ENCODE results near the gene CACNG8. TPM values are rescaled to one million over a fixed set of nuclear protein-coding genes. Genes with fewer than 3 reads are reported as not detected.
"Not testable (repeated sequence)": the region's sequence is repeated elsewhere in the genome, so short reads cannot be mapped to it uniquely, and the experiment has no call there.

CACNG8 gene
- total and polyA plus RNA-seq, 5 donors from 2014 or later, result not detected

- Histone ChIP-seq H3K27me3 (ENCODE audit: control insufficient read depth, insufficient read depth, low read length) (no peaks in the 10 kb centered on the region), H3K36me3 (ENCODE audit: control insufficient read depth, insufficient read depth, low read length) (no peaks in the 10 kb centered on the region), H3K27ac (ENCODE audit: insufficient read depth, low read length, poor library complexity, severe bottlenecking) (no peak overlapping the region), H3K9me3 (ENCODE audit: control insufficient read depth in 2 of 2, low read length in 2 of 2) (no peaks in the 10 kb centered on the region), H3K4me1 (ENCODE audit: control insufficient read depth, insufficient read depth, low read length, poor library complexity, severe bottlenecking) (no peaks in the 10 kb centered on the region), H3K4me3 (ENCODE audit: low read depth, low read length) (no peak overlapping the region)
- H3K27ac Mint-ChIP-seq, result no peak overlapping the region
- ATAC-seq (ENCODE audit: low read depth in 2 of 2) (no peak), DNase-seq (no peak)
- H3K4me1 Mint-ChIP-seq, result peaks cover 0 to 4% (median 0%) of the 10 kb centered on the region in 4 donors
- H3K36me3 Mint-ChIP-seq, result peaks cover 3% of the 10 kb centered on the region
- H3K4me3 Mint-ChIP-seq, result no peak overlapping the region
- H3K27me3 Mint-ChIP-seq, result peaks cover 36% of the 10 kb centered on the region
- peaks cover 0 to 3% (median 0%) of the 10 kb centered on the region in 7 donors for H3K9me3 Mint-ChIP-seq
These were observed 18.3 kb upstream of the CACNG8 start for GRCh38 chr19:53944416-53944815.

- H3K4me3 Mint-ChIP-seq, result no peak overlapping the region
- peaks cover 32% of the 10 kb centered on the region for H3K27me3 Mint-ChIP-seq
- H3K27ac Mint-ChIP-seq, result no peak overlapping the region
These were observed 17.8 kb upstream of the CACNG8 start for GRCh38 chr19:53944933-53945332.

GRCh38 chr19:53945441-53945840 lies 17.3 kb upstream of the CACNG8 start:
- no peak overlapping the region for H3K4me3 Mint-ChIP-seq
- peaks cover 0 to 4% (median 0%) of the 10 kb centered on the region in 4 donors for H3K4me1 Mint-ChIP-seq
- no peak overlapping the region for H3K27ac Mint-ChIP-seq
- H3K27me3 ChIP-seq (ENCODE audit: control insufficient read depth, insufficient read depth, low read length), result no peaks in the 10 kb centered on the region
- H3K4me3 ChIP-seq (ENCODE audit: low read depth, low read length), result no peak overlapping the region
- DNase-seq, result no peak
- H3K9me3 ChIP-seq (ENCODE audit: control insufficient read depth in 2 of 2, low read length in 2 of 2), result no peaks in the 10 kb centered on the region
- peaks cover 0 to 4% (median 0%) of the 10 kb centered on the region in 7 donors for H3K9me3 Mint-ChIP-seq
- peaks cover 3% of the 10 kb centered on the region for H3K36me3 Mint-ChIP-seq
- H3K27me3 Mint-ChIP-seq, result peaks cover 32% of the 10 kb centered on the region
- no peaks in the 10 kb centered on the region for H3K4me1 ChIP-seq (ENCODE audit: control insufficient read depth, insufficient read depth, low read length, poor library complexity, severe bottlenecking)
- no peak overlapping the region for H3K27ac ChIP-seq (ENCODE audit: insufficient read depth, low read length, poor library complexity, severe bottlenecking)
- no peaks in the 10 kb centered on the region for H3K36me3 ChIP-seq (ENCODE audit: control insufficient read depth, insufficient read depth, low read length)
- no peak for ATAC-seq (ENCODE audit: low read depth in 2 of 2)

More at GRCh38 chr19:53944933-53945332, 17.8 kb upstream of the CACNG8 start:
- no peaks in the 10 kb centered on the region for H3K36me3 ChIP-seq (ENCODE audit: control insufficient read depth, insufficient read depth, low read length)
- no peak overlapping the region for H3K4me3 ChIP-seq (ENCODE audit: low read depth, low read length)
- ATAC-seq (ENCODE audit: low read depth in 2 of 2) (no peak), DNase-seq (no peak)
- Mint-ChIP-seq H3K9me3 (peaks cover 0 to 4% (median 0%) of the 10 kb centered on the region in 7 donors), H3K36me3 (peaks cover 3% of the 10 kb centered on the region), H3K4me1 (peaks cover 0 to 4% (median 0%) of the 10 kb centered on the region in 4 donors)
- no peak overlapping the region for H3K27ac ChIP-seq (ENCODE audit: insufficient read depth, low read length, poor library complexity, severe bottlenecking)
- no peaks in the 10 kb centered on the region for H3K4me1 ChIP-seq (ENCODE audit: control insufficient read depth, insufficient read depth, low read length, poor library complexity, severe bottlenecking)
- H3K9me3 ChIP-seq (ENCODE audit: control insufficient read depth in 2 of 2, low read length in 2 of 2), result no peaks in the 10 kb centered on the region
- no peaks in the 10 kb centered on the region for H3K27me3 ChIP-seq (ENCODE audit: control insufficient read depth, insufficient read depth, low read length)

GRCh38 chr19:53945998-53946397 lies 16.7 kb upstream of the CACNG8 start:
- Mint-ChIP-seq H3K27me3 (peaks cover 32% of the 10 kb centered on the region), H3K4me1 (peaks cover 0 to 4% (median 0%) of the 10 kb centered on the region in 4 donors)
- H3K27me3 ChIP-seq (ENCODE audit: control insufficient read depth, insufficient read depth, low read length), result no peaks in the 10 kb centered on the region

GRCh38 chr19:53947624-53948023 lies 15.1 kb upstream of the CACNG8 start:
- peaks cover 26% of the 10 kb centered on the region for H3K27me3 Mint-ChIP-seq
- H3K4me3 ChIP-seq (ENCODE audit: low read depth, low read length), result no peak overlapping the region
- H3K36me3 ChIP-seq (ENCODE audit: control insufficient read depth, insufficient read depth, low read length), result no peaks in the 10 kb centered on the region
- ATAC-seq (ENCODE audit: low read depth in 2 of 2), result no peak
- DNase-seq, result no peak
- H3K27ac ChIP-seq (ENCODE audit: insufficient read depth, low read length, poor library complexity, severe bottlenecking), result no peak overlapping the region
- no peak overlapping the region for H3K4me3 Mint-ChIP-seq
- H3K4me1 Mint-ChIP-seq, result peaks cover 0 to 4% (median 0%) of the 10 kb centered on the region in 4 donors
- no peak overlapping the region for H3K27ac Mint-ChIP-seq
- peaks cover 3% of the 10 kb centered on the region for H3K36me3 Mint-ChIP-seq
- no peaks in the 10 kb centered on the region for H3K27me3 ChIP-seq (ENCODE audit: control insufficient read depth, insufficient read depth, low read length)
- H3K4me1 ChIP-seq (ENCODE audit: control insufficient read depth, insufficient read depth, low read length, poor library complexity, severe bottlenecking), result no peaks in the 10 kb centered on the region
- peaks cover 0 to 6% (median 0%) of the 10 kb centered on the region in 7 donors for H3K9me3 Mint-ChIP-seq
- no peaks in the 10 kb centered on the region for H3K9me3 ChIP-seq (ENCODE audit: control insufficient read depth in 2 of 2, low read length in 2 of 2)

More at GRCh38 chr19:53945998-53946397, 16.7 kb upstream of the CACNG8 start:
- Histone ChIP-seq H3K9me3 (ENCODE audit: control insufficient read depth in 2 of 2, low read length in 2 of 2) (no peaks in the 10 kb centered on the region), H3K4me1 (ENCODE audit: control insufficient read depth, insufficient read depth, low read length, poor library complexity, severe bottlenecking) (no peaks in the 10 kb centered on the region), H3K36me3 (ENCODE audit: control insufficient read depth, insufficient read depth, low read length) (no peaks in the 10 kb centered on the region), H3K4me3 (ENCODE audit: low read depth, low read length) (no peak overlapping the region), H3K27ac (ENCODE audit: insufficient read depth, low read length, poor library complexity, severe bottlenecking) (no peak overlapping the region)
- no peak for DNase-seq
- no peak overlapping the region for H3K27ac Mint-ChIP-seq
- H3K9me3 Mint-ChIP-seq, result peaks cover 0 to 4% (median 0%) of the 10 kb centered on the region in 7 donors
- no peak overlapping the region for H3K4me3 Mint-ChIP-seq
- no peak for ATAC-seq (ENCODE audit: low read depth in 2 of 2)
- H3K36me3 Mint-ChIP-seq, result peaks cover 3% of the 10 kb centered on the region

- not testable (repeated sequence) for H3K36me3 ChIP-seq (ENCODE audit: control insufficient read depth, insufficient read depth, low read length); H3K4me3 ChIP-seq (ENCODE audit: low read depth, low read length); H3K27ac ChIP-seq (ENCODE audit: insufficient read depth, low read length, poor library complexity, severe bottlenecking); ATAC-seq (ENCODE audit: low read depth in 2 of 2); H3K4me3 Mint-ChIP-seq; DNase-seq; H3K9me3 Mint-ChIP-seq; H3K27ac Mint-ChIP-seq; H3K9me3 ChIP-seq (ENCODE audit: control insufficient read depth in 2 of 2, low read length in 2 of 2); H3K36me3 Mint-ChIP-seq; H3K27me3 ChIP-seq (ENCODE audit: control insufficient read depth, insufficient read depth, low read length); H3K4me1 Mint-ChIP-seq; H3K4me1 ChIP-seq (ENCODE audit: control insufficient read depth, insufficient read depth, low read length, poor library complexity, severe bottlenecking)
- H3K27me3 Mint-ChIP-seq, result peaks cover 26% of the 10 kb centered on the region
These were observed 14.1 kb upstream of the CACNG8 start for GRCh38 chr19:53948611-53949010.

GRCh38 chr19:53951436-53951835 lies 11.3 kb upstream of the CACNG8 start:
- Histone ChIP-seq H3K27ac (ENCODE audit: insufficient read depth, low read length, poor library complexity, severe bottlenecking) (no peak overlapping the region), H3K36me3 (ENCODE audit: control insufficient read depth, insufficient read depth, low read length) (no peaks in the 10 kb centered on the region), H3K4me3 (ENCODE audit: low read depth, low read length) (no peak overlapping the region), H3K27me3 (ENCODE audit: control insufficient read depth, insufficient read depth, low read length) (no peaks in the 10 kb centered on the region), H3K4me1 (ENCODE audit: control insufficient read depth, insufficient read depth, low read length, poor library complexity, severe bottlenecking) (no peaks in the 10 kb centered on the region), H3K9me3 (ENCODE audit: control insufficient read depth in 2 of 2, low read length in 2 of 2) (no peaks in the 10 kb centered on the region)
- Mint-ChIP-seq H3K27ac (no peak overlapping the region), H3K27me3 (peaks cover 19% of the 10 kb centered on the region), H3K4me3 (no peak overlapping the region), H3K9me3 (peaks cover 0 to 6% (median 0%) of the 10 kb centered on the region in 7 donors), H3K36me3 (no peaks in the 10 kb centered on the region), H3K4me1 (no peaks in the 10 kb centered on the region)
- ATAC-seq (ENCODE audit: low read depth in 2 of 2) (no peak), DNase-seq (no peak)

- Mint-ChIP-seq H3K27ac (no peak overlapping the region), H3K36me3 (no peaks in the 10 kb centered on the region), H3K4me1 (no peaks in the 10 kb centered on the region), H3K9me3 (peaks cover 0 to 6% (median 0%) of the 10 kb centered on the region in 7 donors), H3K27me3 (peaks cover 21% of the 10 kb centered on the region), H3K4me3 (no peak overlapping the region)
- H3K36me3 ChIP-seq (ENCODE audit: control insufficient read depth, insufficient read depth, low read length), result no peaks in the 10 kb centered on the region
- ATAC-seq (ENCODE audit: low read depth in 2 of 2) (no peak), DNase-seq (no peak)
- H3K27me3 ChIP-seq (ENCODE audit: control insufficient read depth, insufficient read depth, low read length), result no peaks in the 10 kb centered on the region
- H3K9me3 ChIP-seq (ENCODE audit: control insufficient read depth in 2 of 2, low read length in 2 of 2), result no peaks in the 10 kb centered on the region
- no peaks in the 10 kb centered on the region for H3K4me1 ChIP-seq (ENCODE audit: control insufficient read depth, insufficient read depth, low read length, poor library complexity, severe bottlenecking)
- H3K4me3 ChIP-seq (ENCODE audit: low read depth, low read length), result no peak overlapping the region
- H3K27ac ChIP-seq (ENCODE audit: insufficient read depth, low read length, poor library complexity, severe bottlenecking), result no peak overlapping the region
These were observed 10.8 kb upstream of the CACNG8 start for GRCh38 chr19:53951947-53952346.
